Thoracic aorta (tissue), 2 donors: ENCODE data around the gene CDH23. TPM values are rescaled to one million over a fixed set of nuclear protein-coding genes. Genes with fewer than 3 reads are reported as not detected.

Source experiments
- ATAC-seq: fragments of 150-250 bp; one replicate; pipeline ENCODE4 v1.8.0; 2017; ENCODE audit warnings: low read depth; ENCODE audit not compliant: insufficient number of reproducible peaks, low FRiP score
- DNase-seq: peaks from one replicate; pipeline ENCODE4 v3.0.0-alpha.2; 2020; ENCODE audit warnings: low spot score
- H3K27ac ChIP-seq, 2 donors: fragments of 200-600 bp; sonication (generic); 1 replicate in 1 of 2; 2 replicates in 1 of 2; pipeline ENCODE4 v1.5.1; 2016; ENCODE audit warnings: mild to moderate bottlenecking in 2 of 2, moderate library complexity in 2 of 2
- H3K27me3 ChIP-seq: fragments of 200-600 bp; sonication (generic); replicated peaks from 2 replicates; pipeline ENCODE4 v1.6.0; 2016; ENCODE audit warnings: mild to moderate bottlenecking; ENCODE audit not compliant: insufficient read depth
- H3K36me3 ChIP-seq: fragments of 200-600 bp; sonication (generic); one replicate; pipeline ENCODE4 v1.5.1; 2016
- H3K4me1 ChIP-seq, 2 donors: fragments of 200-600 bp; sonication (generic); 1 replicate in 1 of 2; 2 replicates in 1 of 2; pipeline versions ENCODE4 v1.5.1 to v1.6.0; 2016; ENCODE audit warnings: low read depth in 2 of 2, mild to moderate bottlenecking in 1 of 2; ENCODE audit not compliant: control insufficient read depth in 1 of 2
- H3K4me3 ChIP-seq: fragments of 200-600 bp; sonication (generic); 2 replicates; pipeline ENCODE4 v1.5.1; 2016; ENCODE audit warnings: mild to moderate bottlenecking
- H3K9me3 ChIP-seq: fragments of 200-600 bp; sonication (generic); 2 replicates; pipeline ENCODE4 v1.5.1; 2016
- total RNA-seq, 2 donors: library from RNA; depleted of rRNA; stranded (reverse); fragments of >200 nt; gene quantifications; one replicate each; pipeline versions ENCODE4 v1.1.0 to v1.2.3, GENCODE V29; 2016
- TF ChIP-seq, protein P1 (sequence below): fragments of 200-600 bp; sonication (generic); IDR thresholded peaks from one replicate; pipeline ENCODE4 v1.5.1; 2019; ENCODE audit warnings: antibody characterized with exemption

CDH23 gene
- total RNA-seq, 2 donors from 2014 or later, result 10.6 to 10.8 TPM

DNA sequence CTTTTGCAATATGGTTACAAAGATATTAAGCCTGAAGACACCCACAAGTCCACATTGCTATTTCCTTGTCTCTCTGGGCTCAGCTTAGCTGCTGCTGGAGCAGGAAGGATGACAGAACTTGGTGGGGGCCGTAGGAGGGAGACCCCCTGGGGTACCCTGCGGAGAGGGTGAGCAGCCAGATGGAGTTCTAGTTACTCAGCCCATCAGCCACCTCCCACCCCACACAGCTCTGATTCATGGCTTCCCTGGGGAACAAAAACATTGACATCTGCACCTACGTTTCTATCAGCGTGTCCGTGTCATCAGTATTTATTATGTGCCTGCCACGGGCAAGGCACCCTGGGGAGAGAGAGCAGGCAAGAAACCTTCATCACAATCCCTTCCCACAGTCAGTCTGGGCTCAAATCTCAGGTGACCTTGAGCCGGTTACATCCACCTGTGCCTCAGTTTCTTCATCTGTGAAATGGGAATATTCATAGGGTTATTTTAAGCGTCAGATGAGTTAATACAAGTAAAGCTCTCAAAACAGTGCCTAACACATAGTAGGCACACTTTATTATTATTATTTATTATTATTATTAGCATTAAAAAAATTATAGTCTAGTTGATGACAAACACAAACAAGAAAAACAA, 191.3 kb downstream of the CDH23 start:
- no peaks in the 10 kb centered on the region for H3K27me3 ChIP-seq
- H3K4me3 ChIP-seq, result no peak overlapping the region
- ATAC-seq, result no peak
- H3K4me1 ChIP-seq, result no peaks in the 10 kb centered on the region
- no peaks in the 10 kb centered on the region for H3K9me3 ChIP-seq
- no peak for DNase-seq
- TF ChIP-seq, protein P1, sequence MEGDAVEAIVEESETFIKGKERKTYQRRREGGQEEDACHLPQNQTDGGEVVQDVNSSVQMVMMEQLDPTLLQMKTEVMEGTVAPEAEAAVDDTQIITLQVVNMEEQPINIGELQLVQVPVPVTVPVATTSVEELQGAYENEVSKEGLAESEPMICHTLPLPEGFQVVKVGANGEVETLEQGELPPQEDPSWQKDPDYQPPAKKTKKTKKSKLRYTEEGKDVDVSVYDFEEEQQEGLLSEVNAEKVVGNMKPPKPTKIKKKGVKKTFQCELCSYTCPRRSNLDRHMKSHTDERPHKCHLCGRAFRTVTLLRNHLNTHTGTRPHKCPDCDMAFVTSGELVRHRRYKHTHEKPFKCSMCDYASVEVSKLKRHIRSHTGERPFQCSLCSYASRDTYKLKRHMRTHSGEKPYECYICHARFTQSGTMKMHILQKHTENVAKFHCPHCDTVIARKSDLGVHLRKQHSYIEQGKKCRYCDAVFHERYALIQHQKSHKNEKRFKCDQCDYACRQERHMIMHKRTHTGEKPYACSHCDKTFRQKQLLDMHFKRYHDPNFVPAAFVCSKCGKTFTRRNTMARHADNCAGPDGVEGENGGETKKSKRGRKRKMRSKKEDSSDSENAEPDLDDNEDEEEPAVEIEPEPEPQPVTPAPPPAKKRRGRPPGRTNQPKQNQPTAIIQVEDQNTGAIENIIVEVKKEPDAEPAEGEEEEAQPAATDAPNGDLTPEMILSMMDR, result no peak
- H3K36me3 ChIP-seq, result no peaks in the 10 kb centered on the region
- H3K27ac ChIP-seq, result no peak overlapping the region

DNA sequence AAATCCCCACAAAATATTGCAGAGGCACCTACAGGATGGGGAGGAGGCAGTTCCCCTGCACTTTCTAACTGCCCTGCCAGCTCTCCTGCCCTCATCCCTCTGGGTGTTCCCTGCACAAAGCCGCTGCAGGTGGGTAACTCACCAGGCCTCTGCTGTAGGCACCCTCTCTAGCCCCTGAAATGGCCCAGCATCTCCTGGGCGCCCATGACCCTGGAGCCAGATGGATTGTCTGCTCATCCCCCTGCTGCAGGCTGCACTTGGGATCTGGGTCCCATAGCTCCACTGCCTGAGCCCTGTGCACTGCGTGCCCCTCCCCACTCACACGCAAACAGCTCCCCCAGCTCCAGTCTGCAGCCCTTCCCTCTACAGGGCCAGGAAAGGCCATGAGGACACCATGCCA, 192.0 kb downstream of the CDH23 start:
- H3K4me3 ChIP-seq, result no peak overlapping the region
- H3K27me3 ChIP-seq, result no peaks in the 10 kb centered on the region
- no peaks in the 10 kb centered on the region for H3K36me3 ChIP-seq
- H3K4me1 ChIP-seq, result no peaks in the 10 kb centered on the region
- ATAC-seq, result no peak
- H3K9me3 ChIP-seq, result no peaks in the 10 kb centered on the region
- TF ChIP-seq, protein P1, result no peak
- no peak overlapping the region for H3K27ac ChIP-seq
- no peak for DNase-seq

DNA sequence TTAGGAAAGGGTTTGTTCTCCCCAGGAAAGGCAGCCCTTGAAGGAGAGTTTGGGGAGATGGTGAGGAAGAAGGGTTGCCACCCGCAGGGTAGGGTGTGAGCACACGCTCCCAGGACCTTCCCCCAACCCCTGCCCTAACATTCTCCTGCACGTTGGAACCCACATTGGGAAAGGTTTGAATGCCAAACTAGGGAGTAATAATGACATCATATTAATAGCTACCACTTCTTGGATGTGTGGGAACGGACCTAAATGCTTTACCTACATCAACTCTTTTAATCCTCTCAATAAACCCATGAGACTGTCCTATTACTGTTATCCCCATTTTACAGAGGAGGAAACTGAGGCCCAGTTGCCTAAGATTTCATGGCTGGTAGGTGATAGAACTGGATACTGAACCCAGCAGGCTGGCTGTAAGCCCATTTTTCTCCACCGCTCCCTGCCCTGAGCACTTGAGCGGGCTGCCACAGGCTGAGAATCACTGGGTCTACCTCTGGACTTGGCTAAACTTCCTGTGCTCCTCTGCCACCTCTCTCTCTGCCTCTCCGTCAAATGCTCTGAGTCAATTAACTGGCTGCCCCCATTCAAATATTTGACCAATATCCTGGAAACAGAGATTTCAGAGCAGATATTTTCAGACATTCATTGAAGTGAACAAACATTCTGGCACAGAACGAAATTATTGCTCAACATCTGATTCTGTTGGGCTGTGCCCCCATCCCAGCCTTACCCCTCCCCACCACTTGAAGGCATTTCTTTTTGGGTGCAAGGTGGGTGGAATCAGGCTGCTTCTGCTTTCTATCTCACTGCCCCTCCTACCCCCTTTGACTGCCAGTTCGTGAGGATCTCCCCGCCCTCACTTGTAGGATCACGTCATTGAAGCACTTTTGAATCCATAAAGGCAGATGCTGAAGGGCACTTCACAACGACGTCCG, 193.2 kb downstream of the CDH23 start:
- DNase-seq, result no peak
- no peak overlapping the region for H3K27ac ChIP-seq
- ATAC-seq, result no peak

DNA sequence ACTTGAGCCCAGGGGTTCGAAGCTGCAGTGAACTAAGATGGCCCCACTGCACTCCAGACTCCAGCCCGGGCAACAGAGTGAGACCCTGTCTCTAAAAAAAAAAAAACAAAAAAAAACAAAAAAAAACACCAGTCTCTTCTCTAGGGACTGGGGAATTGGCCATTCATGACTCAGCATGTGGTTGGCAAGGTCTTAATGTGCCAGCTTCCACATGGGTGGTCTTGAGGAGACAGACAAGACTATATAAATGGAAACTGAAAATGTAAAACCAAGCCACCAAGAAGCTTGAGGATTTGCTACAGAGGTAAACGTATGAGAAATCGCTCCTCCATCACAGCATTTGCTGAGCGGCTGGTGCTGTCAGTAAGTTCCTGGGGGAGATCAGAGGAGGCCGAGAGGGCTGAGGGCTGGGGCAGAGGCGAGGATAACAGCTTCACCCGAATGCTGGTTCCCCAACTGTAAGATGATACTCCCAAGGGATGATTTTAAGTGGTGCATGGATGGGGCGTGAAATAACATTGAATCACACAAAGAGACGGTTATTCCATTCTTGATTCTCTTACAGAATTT, 194.1 kb downstream of the CDH23 start:
- TF ChIP-seq, protein P1, result no peak
- no peaks in the 10 kb centered on the region for H3K27me3 ChIP-seq
- DNase-seq (no peak), ATAC-seq (no peak)
- H3K9me3 ChIP-seq, result no peaks in the 10 kb centered on the region
- no peaks in the 10 kb centered on the region for H3K36me3 ChIP-seq
- no peak overlapping the region for H3K27ac ChIP-seq
- no peak overlapping the region for H3K4me3 ChIP-seq
- no peaks in the 10 kb centered on the region for H3K4me1 ChIP-seq

More for the DNA sequence above, 193.2 kb downstream of the CDH23 start:
- TF ChIP-seq, protein P1, result no peak
- no peaks in the 10 kb centered on the region for H3K9me3 ChIP-seq
- no peaks in the 10 kb centered on the region for H3K36me3 ChIP-seq
- no peaks in the 10 kb centered on the region for H3K27me3 ChIP-seq
- H3K4me1 ChIP-seq, result no peaks in the 10 kb centered on the region
- no peak overlapping the region for H3K4me3 ChIP-seq

DNA sequence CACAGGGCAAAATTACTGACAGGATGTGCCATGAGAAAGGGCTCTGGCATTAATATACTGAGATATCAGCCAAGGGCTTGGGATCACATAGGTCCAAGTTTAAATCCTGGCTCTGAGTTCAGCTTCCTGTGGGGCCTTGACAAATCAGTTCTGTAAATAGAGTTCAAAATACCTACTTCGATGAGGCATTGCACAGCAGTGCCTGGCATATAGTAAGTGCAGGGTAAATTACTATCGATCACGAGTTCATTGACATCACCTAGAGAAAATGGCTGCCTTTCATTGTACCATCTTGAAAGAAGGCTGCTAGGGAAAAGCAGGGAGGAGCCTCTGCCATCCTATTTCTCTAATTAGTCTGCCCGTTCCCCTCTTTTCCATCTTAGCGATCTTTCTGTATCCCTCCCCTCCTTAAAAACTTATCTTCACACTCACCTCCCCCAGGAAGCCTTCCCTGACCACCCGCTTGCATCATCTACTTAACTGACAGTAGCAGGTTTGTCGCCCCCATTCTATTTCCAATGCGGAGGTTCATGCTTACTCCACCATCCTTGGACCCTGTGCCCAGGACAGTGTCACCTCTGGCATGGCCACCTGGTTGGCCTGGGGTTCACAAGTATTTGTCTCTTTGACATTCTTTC, 198.3 kb downstream of the CDH23 start:
- Histone ChIP-seq H3K36me3 (no peaks in the 10 kb centered on the region), H3K27ac (no peak overlapping the region), H3K4me1 (peaks cover 0 to 10% of the 10 kb centered on the region in 2 donors), H3K9me3 (no peaks in the 10 kb centered on the region), H3K4me3 (no peak overlapping the region), H3K27me3 (no peaks in the 10 kb centered on the region)
- DNase-seq, result no peak
- ATAC-seq, result no peak
- TF ChIP-seq, protein P1, result no peak
